ENCODE data around the gene MBNL2. TPM values are rescaled to one million over a fixed set of nuclear protein-coding genes. Genes with fewer than 3 reads are reported as not detected.

Gene MBNL2
- total and polyA plus RNA-seq, 2 of the 13 experiments (the other 11 are each of a cell fraction or from before 2014, with no cell fraction given), result 30.8 to 59.0 TPM

DNA sequence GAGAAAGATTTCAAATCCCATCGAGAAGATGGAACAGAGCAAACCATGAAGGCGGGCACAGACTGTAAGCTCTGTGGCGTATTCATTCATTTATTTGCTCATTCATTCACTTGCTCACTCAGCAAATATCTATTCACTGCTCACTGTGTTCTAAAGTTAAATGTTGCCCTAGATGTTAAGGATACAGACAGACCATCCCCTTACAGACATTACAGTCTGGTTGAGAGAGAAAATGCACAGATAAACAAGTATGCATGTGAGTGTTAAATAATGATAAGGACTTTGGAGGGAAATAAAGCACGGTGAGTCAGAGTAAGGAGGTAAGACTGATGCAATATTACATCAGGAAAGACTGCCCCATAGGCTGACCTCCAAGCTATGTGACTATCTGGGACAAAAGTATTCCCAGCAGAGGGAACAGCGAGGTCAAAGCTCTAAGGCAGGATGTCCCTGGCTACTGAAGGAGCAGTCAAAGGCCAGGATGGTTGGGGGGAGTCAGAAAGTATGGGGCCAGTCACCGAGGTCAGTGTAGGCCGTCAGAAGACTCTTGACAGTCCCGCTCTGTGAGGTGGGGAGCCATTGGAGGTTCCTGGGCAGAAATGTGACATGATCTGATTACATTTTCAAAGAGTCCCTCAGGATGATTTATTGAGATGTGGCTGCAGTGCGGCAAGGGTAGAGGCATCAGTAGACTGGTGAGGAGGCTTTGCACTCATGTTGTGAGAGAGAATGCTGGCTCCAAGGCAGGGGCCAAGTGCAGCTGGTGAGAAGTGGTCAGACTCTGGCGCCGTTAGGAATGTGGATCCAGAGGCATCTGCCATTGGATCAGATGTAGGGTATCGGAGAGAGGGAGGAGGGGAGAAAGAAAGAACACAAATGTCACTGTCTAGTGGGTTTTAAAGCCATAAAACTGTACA lies 37.9 kb downstream of the MBNL2 start (continued):
- TF ChIP-seq GABPA (IDR thresholded peaks at IDR 0.05; ENCODE audit: low read depth, low read length) (no peak), GABPA (CRISPR knock-in tag; IDR thresholded peaks at IDR 0.05; ENCODE audit: low read depth) (peak; percentile 43), FOXP1 (IDR thresholded peaks at IDR 0.05) (peak; percentile 28; the same call in 1 of the 2 replicates), FOXP1 (CRISPR knock-in tag; IDR thresholded peaks at IDR 0.05) (peak; percentile 55; the same call in 1 of the 2 replicates), ZSCAN25 (CRISPR knock-in tag; IDR thresholded peaks at IDR 0.05) (no peak), DMAP1 (CRISPR knock-in tag; IDR thresholded peaks at IDR 0.05) (0 out of 2 replicates have a peak, but pooled peaks have one; percentile 31), HNF4A (CRISPR knock-in tag; IDR thresholded peaks at IDR 0.05) (peak; percentile 61), FOXJ3 (CRISPR knock-in tag; IDR thresholded peaks at IDR 0.05; ENCODE audit: borderline replicate concordance) (peak; percentile 53; the same call in 1 of the 2 replicates), BCL6 (CRISPR knock-in tag; IDR thresholded peaks at IDR 0.05) (peak; percentile 63; the same call in 1 of the 2 replicates), PPARG (CRISPR knock-in tag; conservative IDR thresholded peaks at IDR 0.05) (peak; percentile 92), NKX3-1 (CRISPR knock-in tag; IDR thresholded peaks at IDR 0.05) (0 out of 2 replicates have a peak, but pooled peaks have one; percentile 34), ZNF207 (IDR thresholded peaks at IDR 0.05; ENCODE audit: borderline replicate concordance) (no peak), FOSL1 (CRISPR knock-in tag; IDR thresholded peaks at IDR 0.05; ENCODE audit: borderline replicate concordance) (peak; percentile 83; the same call in 1 of the 2 replicates), ERF (CRISPR knock-in tag; IDR thresholded peaks at IDR 0.05) (peak; percentile 22; the same call in 1 of the 2 replicates), GABPB1 (CRISPR knock-in tag; IDR thresholded peaks at IDR 0.05) (no peak), ZNF160 (CRISPR knock-in tag; IDR thresholded peaks at IDR 0.05) (no peak), SSRP1 (CRISPR knock-in tag; IDR thresholded peaks at IDR 0.05) (peak; percentile 49; the same call in 1 of the 2 replicates), ZNF12 (CRISPR knock-in tag; IDR thresholded peaks at IDR 0.05) (peak; percentile 58; the same call in 1 of the 2 replicates), HOXA3 (CRISPR knock-in tag; IDR thresholded peaks at IDR 0.05) (peak; percentile 26; the same call in 1 of the 2 replicates), RARA (CRISPR knock-in tag; IDR thresholded peaks at IDR 0.05) (peak; percentile 96), NR2C2 (CRISPR knock-in tag; IDR thresholded peaks at IDR 0.05; ENCODE audit: borderline replicate concordance) (peak; percentile 80), ZNF883 (CRISPR knock-in tag; IDR thresholded peaks at IDR 0.05; ENCODE audit: not compliant biosample characterization) (no peak), SAP130 (CRISPR knock-in tag; IDR thresholded peaks at IDR 0.05; ENCODE audit: low read depth) (peak; percentile 71), ZNF331 (CRISPR knock-in tag; IDR thresholded peaks at IDR 0.05) (peak; percentile 64; the same call in 1 of the 2 replicates), ZNF839 (CRISPR knock-in tag; IDR thresholded peaks at IDR 0.05; ENCODE audit: borderline replicate concordance) (no peak), SOX5 (CRISPR knock-in tag; IDR thresholded peaks at IDR 0.05; ENCODE audit: borderline replicate concordance) (peak; percentile 79; the same call in 1 of the 2 replicates), SP5 (CRISPR knock-in tag; IDR thresholded peaks at IDR 0.05; ENCODE audit: borderline replicate concordance, low read depth) (no peak)
- TF ChIP-seq, protein P1, sequence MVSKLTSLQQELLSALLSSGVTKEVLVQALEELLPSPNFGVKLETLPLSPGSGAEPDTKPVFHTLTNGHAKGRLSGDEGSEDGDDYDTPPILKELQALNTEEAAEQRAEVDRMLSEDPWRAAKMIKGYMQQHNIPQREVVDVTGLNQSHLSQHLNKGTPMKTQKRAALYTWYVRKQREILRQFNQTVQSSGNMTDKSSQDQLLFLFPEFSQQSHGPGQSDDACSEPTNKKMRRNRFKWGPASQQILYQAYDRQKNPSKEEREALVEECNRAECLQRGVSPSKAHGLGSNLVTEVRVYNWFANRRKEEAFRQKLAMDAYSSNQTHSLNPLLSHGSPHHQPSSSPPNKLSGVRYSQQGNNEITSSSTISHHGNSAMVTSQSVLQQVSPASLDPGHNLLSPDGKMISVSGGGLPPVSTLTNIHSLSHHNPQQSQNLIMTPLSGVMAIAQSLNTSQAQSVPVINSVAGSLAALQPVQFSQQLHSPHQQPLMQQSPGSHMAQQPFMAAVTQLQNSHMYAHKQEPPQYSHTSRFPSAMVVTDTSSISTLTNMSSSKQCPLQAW (CRISPR knock-in tag; IDR thresholded peaks at IDR 0.05), result peak; percentile 61
- TF ChIP-seq, protein P2, sequence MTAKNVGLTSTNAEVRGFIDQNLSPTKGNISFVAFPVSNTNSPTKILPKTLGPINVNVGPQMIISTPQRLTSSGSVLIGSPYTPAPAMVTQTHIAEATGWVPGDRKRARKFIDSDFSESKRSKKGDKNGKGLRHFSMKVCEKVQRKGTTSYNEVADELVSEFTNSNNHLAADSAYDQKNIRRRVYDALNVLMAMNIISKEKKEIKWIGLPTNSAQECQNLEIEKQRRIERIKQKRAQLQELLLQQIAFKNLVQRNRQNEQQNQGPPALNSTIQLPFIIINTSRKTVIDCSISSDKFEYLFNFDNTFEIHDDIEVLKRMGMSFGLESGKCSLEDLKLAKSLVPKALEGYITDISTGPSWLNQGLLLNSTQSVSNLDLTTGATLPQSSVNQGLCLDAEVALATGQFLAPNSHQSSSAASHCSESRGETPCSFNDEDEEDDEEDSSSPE (CRISPR knock-in tag; IDR thresholded peaks at IDR 0.05), result peak; percentile 53; the same call in 1 of the 2 replicates
